ENCODE measurements around the gene ALDH3B1. TPM values are rescaled to one million over a fixed set of nuclear protein-coding genes. Genes with fewer than 3 reads are reported as not detected.

ALDH3B1 gene
- total RNA-seq, 1 donor from 2014 or later, result 0.35 TPM

GRCh38 chr11:68011051-68011943 lies 1.2 kb downstream of the ALDH3B1 start:
- Mint-ChIP-seq H3K4me3 (no peak overlapping the region), H3K4me1 (peaks cover 45% of the 10 kb centered on the region), H3K27ac (ENCODE audit: unreplicated experiment) (peak overlapping the region; percentile 66), H3K9me3 (no peaks in the 10 kb centered on the region), H3K27me3 (ENCODE audit: low read depth) (peaks cover 2% of the 10 kb centered on the region), H3K36me3 (ENCODE audit: low read depth) (no peaks in the 10 kb centered on the region)
- DNase-seq (ENCODE audit: low read depth, low spot score), result no peak
- no peak for TF ChIP-seq CTCF (conservative IDR thresholded peaks at IDR 0.05)

GRCh38 chr11:68012044-68012842 lies 2.1 kb downstream of the ALDH3B1 start:
- Mint-ChIP-seq H3K4me1 (peaks cover 51% of the 10 kb centered on the region), H3K36me3 (ENCODE audit: low read depth) (no peaks in the 10 kb centered on the region), H3K4me3 (no peak overlapping the region), H3K27ac (ENCODE audit: unreplicated experiment) (no peak overlapping the region), H3K27me3 (ENCODE audit: low read depth) (no peaks in the 10 kb centered on the region), H3K9me3 (no peaks in the 10 kb centered on the region)
- DNase-seq (ENCODE audit: low read depth, low spot score), result no peak
- no peak for TF ChIP-seq CTCF (conservative IDR thresholded peaks at IDR 0.05)

GRCh38 chr11:68012843-68013610 lies 2.9 kb downstream of the ALDH3B1 start:
- Mint-ChIP-seq H3K4me3 (no peak overlapping the region), H3K27me3 (ENCODE audit: low read depth) (no peaks in the 10 kb centered on the region), H3K4me1 (peaks cover 59% of the 10 kb centered on the region), H3K27ac (ENCODE audit: unreplicated experiment) (no peak overlapping the region), H3K9me3 (no peaks in the 10 kb centered on the region), H3K36me3 (ENCODE audit: low read depth) (no peaks in the 10 kb centered on the region)
- no peak for TF ChIP-seq CTCF (conservative IDR thresholded peaks at IDR 0.05)
- no peak for DNase-seq (ENCODE audit: low read depth, low spot score)

- TF ChIP-seq CTCF (conservative IDR thresholded peaks at IDR 0.05), result no peak
- Mint-ChIP-seq H3K4me1 (peaks cover 62% of the 10 kb centered on the region), H3K27ac (ENCODE audit: unreplicated experiment) (no peak overlapping the region), H3K27me3 (ENCODE audit: low read depth) (no peaks in the 10 kb centered on the region), H3K4me3 (no peak overlapping the region), H3K9me3 (no peaks in the 10 kb centered on the region), H3K36me3 (ENCODE audit: low read depth) (no peaks in the 10 kb centered on the region)
- no peak for DNase-seq (ENCODE audit: low read depth, low spot score)
Measured at GRCh38 chr11:68013611-68014156, 3.6 kb downstream of the ALDH3B1 start.
